Breast epithelium (tissue), 4 donors: ENCODE data around the gene OR14J1. TPM values are rescaled to one million over a fixed set of nuclear protein-coding genes. Genes with fewer than 3 reads are reported as not detected.
"Not testable (repeated sequence)": the region's sequence is repeated elsewhere in the genome, so short reads cannot be mapped to it uniquely, and the experiment has no call there.

ENCODE experiments used
- DNase-seq, 2 donors: peaks; one replicate each; pipeline ENCODE4 v3.0.0-alpha.2; 2019; ENCODE audit warnings: low spot score in 2 of 2
- H3K27ac ChIP-seq, 2 donors: fragments of 200-600 bp; sonication (generic) in 1 of 2; one replicate each; pipeline ENCODE4 v1.5.1; 2016 to 2019; ENCODE audit warnings: mild to moderate bottlenecking in 1 of 2
- H3K27me3 ChIP-seq, 2 donors: fragments of 200-600 bp; sonication (generic) in 1 of 2; one replicate each; pipeline versions ENCODE4 v1.5.1 to v1.6.0; 2017 to 2019; ENCODE audit warnings: control low read depth in 1 of 2, mild to moderate bottlenecking in 1 of 2
- H3K36me3 ChIP-seq: fragments of 200-600 bp; one replicate; pipeline ENCODE4 v1.5.1; 2019
- H3K4me1 ChIP-seq, 2 donors: fragments of 200-600 bp; sonication (generic); one replicate each; pipeline ENCODE4 v1.5.1; 2016 to 2019; ENCODE audit warnings: control low read depth in 1 of 2
- H3K4me3 ChIP-seq, 3 donors: fragments of 200-600 bp; sonication (generic); 1 replicate in 2 of 3; 2 replicates in 1 of 3; pipeline ENCODE4 v1.5.1; 2016 to 2019; ENCODE audit warnings: mild to moderate bottlenecking in 3 of 3, moderate library complexity in 2 of 3
- H3K9me3 ChIP-seq, 2 donors: fragments of 200-600 bp; sonication (generic) in 1 of 2; one replicate each; pipeline ENCODE4 v1.5.1; 2016 to 2019; ENCODE audit warnings: control low read depth in 1 of 2
- CTCF ChIP-seq, 3 donors: fragments of 450-650 bp; IDR thresholded peaks; one replicate each; pipeline ENCODE4 v1.5.1; 2016 to 2017; ENCODE audit warnings: antibody characterized with exemption in 3 of 3, mild to moderate bottlenecking in 3 of 3, moderate library complexity in 3 of 3
- POLR2A ChIP-seq: fragments of 450-650 bp; IDR thresholded peaks from one replicate; pipeline ENCODE4 v1.6.1; 2016; ENCODE audit warnings: antibody characterized with exemption, mild to moderate bottlenecking, moderate library complexity
- POLR2AphosphoS5 ChIP-seq, 3 donors: sonication (generic); formaldehyde crosslinking; IDR thresholded peaks; one replicate each; pipeline ENCODE4 v1.6.1; 2017; ENCODE audit warnings: antibody characterized with exemption in 3 of 3
- intact Hi-C: fragments of 100-400 bp; cut with DNase I; formaldehyde crosslinking; loops from one replicate; pipeline ENCODE4 v1.15.1; 2023; ENCODE audit warnings: low total_unique reads
- total RNA-seq, 3 donors: library from RNA; depleted of rRNA; stranded (reverse); fragments of >200 nt; gene quantifications; one replicate each; pipeline ENCODE4 v1.1.0, GENCODE V29; 2016

OR14J1 gene
- total RNA-seq, 3 donors from 2014 or later: not detected

- H3K9me3 ChIP-seq: no peaks in the 10 kb centered on the region
- no peak overlapping the region for H3K4me3 ChIP-seq
- no peak for DNase-seq
- H3K4me1 ChIP-seq: no peaks in the 10 kb centered on the region
- TF ChIP-seq CTCF (IDR thresholded peaks at IDR 0.05) (no peak), POLR2A (no peak), POLR2AphosphoS5 (IDR thresholded peaks at IDR 0.05) (no peak)
- H3K27me3 ChIP-seq: no peaks in the 10 kb centered on the region
- H3K36me3 ChIP-seq: no peaks in the 10 kb centered on the region
- H3K27ac ChIP-seq: no peak overlapping the region
- intact Hi-C loops: no loop called here
Observed at GRCh38 chr6:29336269-29336668, 34.8 kb downstream of the OR14J1 start.

- no peaks in the 10 kb centered on the region for H3K27me3 ChIP-seq
- H3K4me1 ChIP-seq: no peaks in the 10 kb centered on the region
- intact Hi-C loops: no loop called here
- no peaks in the 10 kb centered on the region for H3K36me3 ChIP-seq
- H3K4me3 ChIP-seq: no peak overlapping the region
- no peak overlapping the region for H3K27ac ChIP-seq
- peaks cover 0 to 4% of the 10 kb centered on the region in 2 donors for H3K9me3 ChIP-seq
- TF ChIP-seq CTCF (IDR thresholded peaks at IDR 0.05) (no peak), POLR2AphosphoS5 (IDR thresholded peaks at IDR 0.05) (no peak), POLR2A (no peak)
- DNase-seq: no peak
Observed at GRCh38 chr6:29345380-29345779, 43.9 kb downstream of the OR14J1 start.

GRCh38 chr6:29349348-29349747 is 47.8 kb downstream of the OR14J1 start:
- H3K27ac ChIP-seq, H3K27me3 ChIP-seq, H3K4me1 ChIP-seq, DNase-seq, H3K9me3 ChIP-seq, H3K4me3 ChIP-seq, H3K36me3 ChIP-seq, intact Hi-C loops: not testable (repeated sequence)

GRCh38 chr6:29354980-29355379 is 53.5 kb downstream of the OR14J1 start:
- intact Hi-C loops: no loop called here

GRCh38 chr6:29355603-29356002 is 54.1 kb downstream of the OR14J1 start:
- no peak for TF ChIP-seq POLR2A
- no peak for TF ChIP-seq CTCF (IDR thresholded peaks at IDR 0.05)
- no peak for TF ChIP-seq POLR2AphosphoS5 (IDR thresholded peaks at IDR 0.05)
- Histone ChIP-seq H3K9me3 (peaks cover 0 to 3% of the 10 kb centered on the region in 2 donors), H3K27me3 (no peaks in the 10 kb centered on the region), H3K27ac (no peak overlapping the region), H3K36me3 (no peaks in the 10 kb centered on the region), H3K4me1 (no peaks in the 10 kb centered on the region), H3K4me3 (no peak overlapping the region)
- no peak for DNase-seq
- intact Hi-C loops: no loop called here

More at GRCh38 chr6:29354980-29355379, 53.5 kb downstream of the OR14J1 start:
- Histone ChIP-seq H3K36me3 (no peaks in the 10 kb centered on the region), H3K4me3 (no peak overlapping the region), H3K4me1 (no peaks in the 10 kb centered on the region), H3K9me3 (peaks cover 0 to 10% of the 10 kb centered on the region in 2 donors), H3K27ac (no peak overlapping the region), H3K27me3 (no peaks in the 10 kb centered on the region)
- TF ChIP-seq CTCF (IDR thresholded peaks at IDR 0.05) (no peak), POLR2A (no peak), POLR2AphosphoS5 (IDR thresholded peaks at IDR 0.05) (no peak)
- DNase-seq: no peak

Other genes starting within 250 kb of the OR14J1 start
- not detected for gene OR2B3, start 214.4 kb upstream of the OR14J1 start, total RNA-seq
- not detected for gene OR2J1, start 202.2 kb upstream of the OR14J1 start, total RNA-seq
- gene OR2J3, start 193.6 kb upstream of the OR14J1 start, total RNA-seq: under 1 TPM in 1 of 3 donors, not detected in 2; 0.15 TPM
- not detected for gene OR2J2, start 130.8 kb upstream of the OR14J1 start, total RNA-seq
- not detected for gene OR5V1, start 67.2 kb downstream of the OR14J1 start, total RNA-seq
- not detected for gene OR12D3, start 73.6 kb downstream of the OR14J1 start, total RNA-seq
- not detected for gene OR12D2, start 93.9 kb downstream of the OR14J1 start, total RNA-seq
- not detected for gene OR12D1, start 113.2 kb downstream of the OR14J1 start, total RNA-seq
- not detected for gene OR10C1, start 137.6 kb downstream of the OR14J1 start, total RNA-seq
- not detected for gene OR11A1, start 155.4 kb downstream of the OR14J1 start, total RNA-seq
- gene OR2H1, start 155.5 kb downstream of the OR14J1 start, total RNA-seq: not detected
- gene MAS1L, start 186.3 kb downstream of the OR14J1 start, total RNA-seq: under 1 TPM in 1 of 3 donors, not detected in 2; 0.48 TPM